ENCODE results near the gene DOCK2.

Gene DOCK2

GRCh38 chr5:170121321-170121720, 484.2 kb downstream of the DOCK2 start:
- Histone ChIP-seq H3K9me3 (ENCODE audit: control insufficient read depth, insufficient read depth, low read depth, low read length) (peaks cover 4% of the 10 kb centered on the region; the same call in 1 of the 2 replicates), H3K4me1 (ENCODE audit: control insufficient read depth, insufficient read depth, low read length) (no peaks in the 10 kb centered on the region), H3K27me3 (ENCODE audit: control insufficient read depth, insufficient read depth, low read length) (no peaks in the 10 kb centered on the region), H3K27ac (ENCODE audit: low read depth, low read length) (no peak overlapping the region), H3K9ac (ENCODE audit: low read length) (no peak overlapping the region), H3K36me3 (ENCODE audit: control insufficient read depth, insufficient read depth, low read length) (no peaks in the 10 kb centered on the region), H3K4me3 (ENCODE audit: low read depth, low read length) (no peak overlapping the region)

- Histone ChIP-seq H3K4me3 (ENCODE audit: low read depth, low read length) (no peak overlapping the region), H3K27ac (ENCODE audit: low read depth, low read length) (no peak overlapping the region), H3K4me1 (ENCODE audit: control insufficient read depth, insufficient read depth, low read length) (no peaks in the 10 kb centered on the region), H3K9me3 (ENCODE audit: control insufficient read depth, insufficient read depth, low read depth, low read length) (0 out of 2 replicates have a peak, but pooled peaks cover 6% of the 10 kb centered on the region), H3K9ac (ENCODE audit: low read length) (no peak overlapping the region), H3K36me3 (ENCODE audit: control insufficient read depth, insufficient read depth, low read length) (no peaks in the 10 kb centered on the region), H3K27me3 (ENCODE audit: control insufficient read depth, insufficient read depth, low read length) (no peaks in the 10 kb centered on the region)
Measured at GRCh38 chr5:170126061-170126460, 489.0 kb downstream of the DOCK2 start.

GRCh38 chr5:170126626-170127025, 489.6 kb downstream of the DOCK2 start:
- H3K9ac ChIP-seq (ENCODE audit: low read length) = no peak overlapping the region
- 0 out of 2 replicates have a peak, but pooled peaks cover 6% of the 10 kb centered on the region for H3K9me3 ChIP-seq (ENCODE audit: control insufficient read depth, insufficient read depth, low read depth, low read length)
- no peak overlapping the region for H3K27ac ChIP-seq (ENCODE audit: low read depth, low read length)

GRCh38 chr5:170131235-170131634, 494.2 kb downstream of the DOCK2 start:
- no peak overlapping the region for H3K27ac ChIP-seq (ENCODE audit: low read depth, low read length)
- H3K27me3 ChIP-seq (ENCODE audit: control insufficient read depth, insufficient read depth, low read length) = no peaks in the 10 kb centered on the region
- no peak overlapping the region for H3K4me3 ChIP-seq (ENCODE audit: low read depth, low read length)
- H3K36me3 ChIP-seq (ENCODE audit: control insufficient read depth, insufficient read depth, low read length) = no peaks in the 10 kb centered on the region
- H3K9me3 ChIP-seq (ENCODE audit: control insufficient read depth, insufficient read depth, low read depth, low read length) = 0 out of 2 replicates have a peak, but pooled peaks cover 2% of the 10 kb centered on the region
- H3K4me1 ChIP-seq (ENCODE audit: control insufficient read depth, insufficient read depth, low read length) = no peaks in the 10 kb centered on the region
- H3K9ac ChIP-seq (ENCODE audit: low read length) = no peak overlapping the region

More at GRCh38 chr5:170126626-170127025, 489.6 kb downstream of the DOCK2 start:
- no peaks in the 10 kb centered on the region for H3K4me1 ChIP-seq (ENCODE audit: control insufficient read depth, insufficient read depth, low read length)
- H3K4me3 ChIP-seq (ENCODE audit: low read depth, low read length) = no peak overlapping the region
- no peaks in the 10 kb centered on the region for H3K27me3 ChIP-seq (ENCODE audit: control insufficient read depth, insufficient read depth, low read length)
- H3K36me3 ChIP-seq (ENCODE audit: control insufficient read depth, insufficient read depth, low read length) = no peaks in the 10 kb centered on the region

GRCh38 chr5:170132269-170132975, 495.3 kb downstream of the DOCK2 start:
- Histone ChIP-seq H3K4me1 (ENCODE audit: control insufficient read depth, insufficient read depth, low read length) (no peaks in the 10 kb centered on the region), H3K9me3 (ENCODE audit: control insufficient read depth, insufficient read depth, low read depth, low read length) (no peaks in the 10 kb centered on the region), H3K4me3 (ENCODE audit: low read depth, low read length) (no peak overlapping the region), H3K27me3 (ENCODE audit: control insufficient read depth, insufficient read depth, low read length) (no peaks in the 10 kb centered on the region), H3K27ac (ENCODE audit: low read depth, low read length) (no peak overlapping the region), H3K9ac (ENCODE audit: low read length) (no peak overlapping the region), H3K36me3 (ENCODE audit: control insufficient read depth, insufficient read depth, low read length) (no peaks in the 10 kb centered on the region)

Data from HUES6 (cell line).